ENCODE results near the gene RNU6-9.

DNA sequence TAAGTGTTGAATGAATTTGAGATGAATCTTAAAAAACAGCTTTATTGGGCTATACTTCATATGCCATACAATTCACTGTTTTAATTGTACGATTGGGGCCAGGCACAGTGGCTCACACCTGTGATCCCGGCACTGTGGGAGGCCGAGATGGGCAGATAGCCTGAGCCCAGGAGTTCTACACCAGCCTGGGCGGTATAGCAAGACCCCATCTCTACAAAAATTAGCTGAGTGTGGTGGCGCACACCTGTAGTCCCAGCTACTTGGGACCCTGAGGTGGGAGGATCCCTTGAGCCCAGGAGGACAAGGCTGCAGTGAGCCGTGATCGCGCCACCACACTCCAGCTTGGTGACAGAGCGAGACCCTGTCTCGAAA, 42.9 kb downstream of the RNU6-9 start:
- no peak for TF ChIP-seq CTCF (conservative IDR thresholded peaks at IDR 0.05; ENCODE audit: low read depth, low read length)
- TF ChIP-seq EZH2 (IDR thresholded peaks at IDR 0.05; ENCODE audit: low read length, unreplicated experiment), result no peak
